ENCODE measurements around the gene C1orf198. TPM values are rescaled to one million over a fixed set of nuclear protein-coding genes. Genes with fewer than 3 reads are reported as not detected.

The C1orf198 gene
- total and polyA plus RNA-seq, 2 of the 8 experiments (the other 6 are each of a cell fraction or from before 2014, with no cell fraction given): 30.6 to 45.0 TPM

DNA sequence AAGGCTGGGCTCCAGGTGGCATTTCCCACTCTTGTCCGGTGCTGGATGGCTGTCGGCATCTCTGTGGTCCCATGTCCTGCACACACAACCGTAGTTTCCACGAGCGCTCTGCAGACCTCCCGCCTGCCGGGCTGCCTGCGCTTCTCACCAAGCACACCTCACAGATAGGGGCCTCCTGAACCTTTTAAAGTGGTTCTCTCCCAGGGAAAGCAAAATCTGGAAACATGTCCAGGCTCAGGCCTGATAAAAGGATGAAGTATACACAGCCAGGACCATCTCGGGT, 74.9 kb downstream of the C1orf198 start:
- no peak overlapping the region for H2BK20ac ChIP-seq (ENCODE audit: low read length)
- no peak overlapping the region for H2BK15ac ChIP-seq (ENCODE audit: low read length)
- peaks cover 2 to 13% (median 7%) of the 10 kb centered on the region in 4 experiments for H3K27me3 ChIP-seq (replicated peaks in 1 of 4; ENCODE audit: control insufficient read depth in 3 of 4, extremely low read depth in 1 of 4, insufficient read depth in 3 of 4, low read length in 3 of 4)
- no peak overlapping the region for H3K4me3 ChIP-seq (ENCODE audit: extremely low read depth in 1 of 4, insufficient read depth in 2 of 4, low read depth in 3 of 4, low read length in 4 of 4)
- no peak overlapping the region for H2AFZ ChIP-seq (ENCODE audit: low read length)
- H2AK5ac ChIP-seq (ENCODE audit: low read depth, low read length): no peak overlapping the region
- H3K4me1 ChIP-seq (replicated peaks in 1 of 4; ENCODE audit: control insufficient read depth in 3 of 4, insufficient read depth in 4 of 4, low read length in 3 of 4): 0 out of 7 replicates have a peak, but pooled peaks cover 0 to 2% (median 0%) of the 10 kb centered on the region in 4 experiments
- ChIA-PET CTCF (ENCODE audit: partially characterized antibody) (interaction anchor here (1.0 kb wide), 1 partner anchor 418 kb away, joined by 3 read pairs; no protein-coding TSS in a partner anchor), POLR2A (ENCODE audit: partially characterized antibody) (no interaction called here)
- H3K9me3 ChIP-seq (ENCODE audit: insufficient read depth in 2 of 2, low read depth in 1 of 2, low read length in 1 of 2): no peaks in the 10 kb centered on the region
- no peak overlapping the region for H3K9ac ChIP-seq (replicated peaks in 1 of 4; ENCODE audit: extremely low read depth in 1 of 4, low read depth in 3 of 4, low read length in 3 of 4)
- no peaks in the 10 kb centered on the region for H3K79me2 ChIP-seq (ENCODE audit: control insufficient read depth in 1 of 2, insufficient read depth in 2 of 2, low read length in 2 of 2)
- H3K4me2 ChIP-seq (ENCODE audit: insufficient read depth in 1 of 2, low read depth in 2 of 2, low read length in 2 of 2): no peak overlapping the region
- DNase-seq (ENCODE audit: low read depth in 1 of 2, low spot score in 2 of 2): peak in 1 of 2 experiments; percentile 31
- no peak overlapping the region for H4K91ac ChIP-seq (replicated peaks; ENCODE audit: insufficient read length, low read length)
- FAIRE-seq: no peak
- no peaks in the 10 kb centered on the region for H3K36me3 ChIP-seq (ENCODE audit: control insufficient read depth in 2 of 4, insufficient read depth in 4 of 4, low read length in 3 of 4)
- H4K5ac ChIP-seq (ENCODE audit: insufficient read length, low read depth, low read length): no peak overlapping the region
- H3K18ac ChIP-seq (ENCODE audit: extremely low read depth, low read length): no peak overlapping the region
- H2BK12ac ChIP-seq (ENCODE audit: low read depth, low read length): no peak overlapping the region
- H3K4ac ChIP-seq (replicated peaks; ENCODE audit: insufficient read length, low read depth, low read length): no peak overlapping the region
- 84% methylated on average over 9 of the region's 9 CpGs; no CpG with 5 or more reads in 1 of the 2 experiments for WGBS, 2 experiments (ENCODE audit: extremely low coverage in 1 of 2, insufficient coverage in 1 of 2, insufficient read length in 1 of 2, insufficient replicate concordance in 2 of 2, low coverage in 1 of 2, low lambda C conversion rate in 2 of 2, missing lambda C conversion rate in 1 of 2)
- H4K20me1 ChIP-seq (replicated peaks in 1 of 2; ENCODE audit: control insufficient read depth in 1 of 2, insufficient read depth in 2 of 2, low read length in 2 of 2): peaks cover 0 to 1% of the 10 kb centered on the region in 2 experiments
- no peaks in the 10 kb centered on the region for H3K79me1 ChIP-seq (ENCODE audit: low read depth, low read length)
- no peak overlapping the region for H2BK5ac ChIP-seq (ENCODE audit: low read depth, low read length)
- H2BK120ac ChIP-seq (replicated peaks; ENCODE audit: low read depth, low read length): no peak overlapping the region
- H3K23ac ChIP-seq (ENCODE audit: insufficient read length): no peak overlapping the region
- TF ChIP-seq, protein P1, sequence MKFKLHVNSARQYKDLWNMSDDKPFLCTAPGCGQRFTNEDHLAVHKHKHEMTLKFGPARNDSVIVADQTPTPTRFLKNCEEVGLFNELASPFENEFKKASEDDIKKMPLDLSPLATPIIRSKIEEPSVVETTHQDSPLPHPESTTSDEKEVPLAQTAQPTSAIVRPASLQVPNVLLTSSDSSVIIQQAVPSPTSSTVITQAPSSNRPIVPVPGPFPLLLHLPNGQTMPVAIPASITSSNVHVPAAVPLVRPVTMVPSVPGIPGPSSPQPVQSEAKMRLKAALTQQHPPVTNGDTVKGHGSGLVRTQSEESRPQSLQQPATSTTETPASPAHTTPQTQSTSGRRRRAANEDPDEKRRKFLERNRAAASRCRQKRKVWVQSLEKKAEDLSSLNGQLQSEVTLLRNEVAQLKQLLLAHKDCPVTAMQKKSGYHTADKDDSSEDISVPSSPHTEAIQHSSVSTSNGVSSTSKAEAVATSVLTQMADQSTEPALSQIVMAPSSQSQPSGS (IDR thresholded peaks at IDR 0.05; ENCODE audit: low read length): no peak
- TF ChIP-seq EGR1 (IDR thresholded peaks at IDR 0.05; ENCODE audit: borderline replicate concordance, low read depth, low read length): no peak
- TF ChIP-seq TCF12 (IDR thresholded peaks at IDR 0.05; ENCODE audit: low read depth, low read length): no peak
- no peak overlapping the region for H3K56ac ChIP-seq (replicated peaks; ENCODE audit: insufficient read length, low read depth, low read length)
- H3K27ac ChIP-seq (ENCODE audit: low read depth, low read length): no peak overlapping the region
- no peaks in the 10 kb centered on the region for H3K23me2 ChIP-seq (ENCODE audit: low read depth, low read length)
- H4K8ac ChIP-seq (ENCODE audit: extremely low read depth, insufficient read depth, low read length): no peak overlapping the region
- no peak overlapping the region for H3K14ac ChIP-seq (ENCODE audit: insufficient read length)
